ENCODE results near the gene AOC3. TPM values are rescaled to one million over a fixed set of nuclear protein-coding genes. Genes with fewer than 3 reads are reported as not detected.

The AOC3 gene
- total and polyA plus RNA-seq, 2 of the 4 experiments (the other 2 are of a cell fraction): 0.17 TPM; not detected in 1

DNA sequence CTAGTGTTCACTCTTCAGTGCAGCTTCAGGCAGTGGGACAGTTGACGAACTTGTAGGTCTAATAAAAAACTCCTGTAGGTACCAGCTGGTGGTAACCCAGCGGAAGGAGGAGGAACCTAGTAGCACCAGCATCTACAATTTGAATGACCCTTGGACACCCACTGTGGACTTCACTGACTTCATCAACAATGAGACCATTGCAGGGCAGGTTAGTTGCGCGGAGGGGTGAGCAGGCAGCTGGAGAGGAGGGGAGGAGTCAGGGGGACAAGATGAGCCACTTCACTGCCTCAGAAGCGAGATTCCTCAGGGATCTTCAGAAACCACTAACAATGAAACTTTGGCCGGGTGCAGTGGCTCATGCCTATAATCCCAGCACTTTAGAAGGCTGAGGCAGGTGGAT lies 22.3 kb downstream of the AOC3 start:
- H3K14ac ChIP-seq (replicated peaks; ENCODE audit: low read depth, low read length): no peak overlapping the region
- no peak overlapping the region for H2BK5ac ChIP-seq (ENCODE audit: low read depth, low read length, poor library complexity, severe bottlenecking)
- H3K18ac ChIP-seq (ENCODE audit: low read depth, low read length): no peak overlapping the region
- H3K9me1 ChIP-seq (ENCODE audit: insufficient read depth, low read length): no peaks in the 10 kb centered on the region
- no TSS peak for BruUV-seq (replicated peaks)
- H3K9me3 ChIP-seq (ENCODE audit: control insufficient read depth, insufficient read depth, low read length): peaks cover 7% of the 10 kb centered on the region
- TF ChIP-seq MAFK (IDR thresholded peaks at IDR 0.05; ENCODE audit: low read depth, low read length) (no peak), MXI1 (IDR thresholded peaks at IDR 0.05; ENCODE audit: borderline replicate concordance, low read depth, low read length) (no peak), CEBPB (IDR thresholded peaks at IDR 0.05; ENCODE audit: low read depth, low read length) (no peak), POLR2A (IDR thresholded peaks at IDR 0.05; ENCODE audit: low read depth, low read length) (no peak), CHD1 (IDR thresholded peaks at IDR 0.05; ENCODE audit: low read depth, low read length) (no peak), NFE2L2 (IDR thresholded peaks at IDR 0.05; ENCODE audit: low read depth, low read length) (no peak), FOS (IDR thresholded peaks at IDR 0.05; ENCODE audit: low read depth, low read length) (no peak), RAD21 (IDR thresholded peaks at IDR 0.05; ENCODE audit: low read length) (no peak), SMC3 (IDR thresholded peaks at IDR 0.05; ENCODE audit: low read depth, low read length) (no peak), RCOR1 (IDR thresholded peaks at IDR 0.05; ENCODE audit: insufficient replicate concordance, low read length) (no peak)
- TF ChIP-seq, protein P1, sequence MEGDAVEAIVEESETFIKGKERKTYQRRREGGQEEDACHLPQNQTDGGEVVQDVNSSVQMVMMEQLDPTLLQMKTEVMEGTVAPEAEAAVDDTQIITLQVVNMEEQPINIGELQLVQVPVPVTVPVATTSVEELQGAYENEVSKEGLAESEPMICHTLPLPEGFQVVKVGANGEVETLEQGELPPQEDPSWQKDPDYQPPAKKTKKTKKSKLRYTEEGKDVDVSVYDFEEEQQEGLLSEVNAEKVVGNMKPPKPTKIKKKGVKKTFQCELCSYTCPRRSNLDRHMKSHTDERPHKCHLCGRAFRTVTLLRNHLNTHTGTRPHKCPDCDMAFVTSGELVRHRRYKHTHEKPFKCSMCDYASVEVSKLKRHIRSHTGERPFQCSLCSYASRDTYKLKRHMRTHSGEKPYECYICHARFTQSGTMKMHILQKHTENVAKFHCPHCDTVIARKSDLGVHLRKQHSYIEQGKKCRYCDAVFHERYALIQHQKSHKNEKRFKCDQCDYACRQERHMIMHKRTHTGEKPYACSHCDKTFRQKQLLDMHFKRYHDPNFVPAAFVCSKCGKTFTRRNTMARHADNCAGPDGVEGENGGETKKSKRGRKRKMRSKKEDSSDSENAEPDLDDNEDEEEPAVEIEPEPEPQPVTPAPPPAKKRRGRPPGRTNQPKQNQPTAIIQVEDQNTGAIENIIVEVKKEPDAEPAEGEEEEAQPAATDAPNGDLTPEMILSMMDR (conservative IDR thresholded peaks at IDR 0.05; ENCODE audit: low read depth, low read length): no peak
- TF ChIP-seq, protein P2, sequence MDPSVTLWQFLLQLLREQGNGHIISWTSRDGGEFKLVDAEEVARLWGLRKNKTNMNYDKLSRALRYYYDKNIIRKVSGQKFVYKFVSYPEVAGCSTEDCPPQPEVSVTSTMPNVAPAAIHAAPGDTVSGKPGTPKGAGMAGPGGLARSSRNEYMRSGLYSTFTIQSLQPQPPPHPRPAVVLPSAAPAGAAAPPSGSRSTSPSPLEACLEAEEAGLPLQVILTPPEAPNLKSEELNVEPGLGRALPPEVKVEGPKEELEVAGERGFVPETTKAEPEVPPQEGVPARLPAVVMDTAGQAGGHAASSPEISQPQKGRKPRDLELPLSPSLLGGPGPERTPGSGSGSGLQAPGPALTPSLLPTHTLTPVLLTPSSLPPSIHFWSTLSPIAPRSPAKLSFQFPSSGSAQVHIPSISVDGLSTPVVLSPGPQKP (IDR thresholded peaks at IDR 0.05; ENCODE audit: borderline replicate concordance, low read depth, low read length): no peak
- H3K56ac ChIP-seq (ENCODE audit: extremely low read depth, insufficient read depth, low read length): no peak overlapping the region
- H3K23ac ChIP-seq (ENCODE audit: low read depth, low read length): no peak overlapping the region
- H2BK15ac ChIP-seq (ENCODE audit: low read depth, low read length): no peak overlapping the region
- no peak overlapping the region for H3K9ac ChIP-seq (ENCODE audit: low read depth, low read length)
- H4K8ac ChIP-seq (ENCODE audit: low read depth in 2 of 2, low read length in 2 of 2): no peak overlapping the region
- peaks cover 2% of the 10 kb centered on the region; the same call in 1 of the 2 replicates for H3K4me1 ChIP-seq (ENCODE audit: control insufficient read depth, insufficient read depth, low read length)
- H3K27ac ChIP-seq (ENCODE audit: insufficient read depth, low read length): no peak overlapping the region
- no peak overlapping the region for H3K4ac ChIP-seq (ENCODE audit: low read depth, low read length)
- no peak overlapping the region for H2BK20ac ChIP-seq (ENCODE audit: low read depth, low read length)
- CTCF ChIA-PET: no interaction called here
- POLR2A ChIA-PET (ENCODE audit: unreplicated experiment): no interaction called here
- H4K91ac ChIP-seq (ENCODE audit: insufficient read depth, low read depth, low read length): no peak overlapping the region
- no peak overlapping the region for H2AFZ ChIP-seq (replicated peaks; ENCODE audit: low read length, poor library complexity)
- dilution Hi-C loops (cut with HindIII; ENCODE audit: low sequenced_read_pairs, unreplicated experiment) (no loop called here), in situ Hi-C loops (cut with MboI; ENCODE audit: low sequenced_read_pairs) (no loop called here), intact Hi-C loops (cut with micrococcal nuclease) (no loop called here)
- no peak overlapping the region for H2AK5ac ChIP-seq (ENCODE audit: low read depth, low read length)
- no peak overlapping the region for H3K4me2 ChIP-seq (ENCODE audit: low read depth, low read length)
- peaks cover 24% of the 10 kb centered on the region for H3K27me3 ChIP-seq (ENCODE audit: control insufficient read depth, insufficient read depth, low read length)
- no peak overlapping the region for H3K4me3 ChIP-seq (ENCODE audit: insufficient read depth, low read depth, low read length)
- H3K79me1 ChIP-seq (ENCODE audit: low read depth in 1 of 2, low read length in 2 of 2): no peaks in the 10 kb centered on the region
- H4K5ac ChIP-seq (ENCODE audit: low read depth, low read length): no peak overlapping the region
- no peak overlapping the region for H2BK120ac ChIP-seq (ENCODE audit: low read depth, low read length)
- H4K20me1 ChIP-seq (ENCODE audit: insufficient read depth, low read length): no peaks in the 10 kb centered on the region
- H2AK9ac ChIP-seq (replicated peaks; ENCODE audit: low read depth, low read length, poor library complexity): no peak overlapping the region
- WGBS, 2 experiments (ENCODE audit: extremely low coverage in 2 of 2, insufficient read length in 1 of 2): no CpG with 5 or more reads among the region's 6 CpGs
- no peak for DNase-seq
- no peak for ATAC-seq (ENCODE audit: low read depth)
- no peaks in the 10 kb centered on the region for H3K36me3 ChIP-seq (ENCODE audit: control insufficient read depth, insufficient read depth, low read length)

Measured in IMR-90 (cell line).